ENCODE data around the gene CABLES2.
"Not testable (repeated sequence)": the region's sequence is repeated elsewhere in the genome, so short reads cannot be mapped to it uniquely, and the experiment has no call there.

Gene CABLES2

DNA sequence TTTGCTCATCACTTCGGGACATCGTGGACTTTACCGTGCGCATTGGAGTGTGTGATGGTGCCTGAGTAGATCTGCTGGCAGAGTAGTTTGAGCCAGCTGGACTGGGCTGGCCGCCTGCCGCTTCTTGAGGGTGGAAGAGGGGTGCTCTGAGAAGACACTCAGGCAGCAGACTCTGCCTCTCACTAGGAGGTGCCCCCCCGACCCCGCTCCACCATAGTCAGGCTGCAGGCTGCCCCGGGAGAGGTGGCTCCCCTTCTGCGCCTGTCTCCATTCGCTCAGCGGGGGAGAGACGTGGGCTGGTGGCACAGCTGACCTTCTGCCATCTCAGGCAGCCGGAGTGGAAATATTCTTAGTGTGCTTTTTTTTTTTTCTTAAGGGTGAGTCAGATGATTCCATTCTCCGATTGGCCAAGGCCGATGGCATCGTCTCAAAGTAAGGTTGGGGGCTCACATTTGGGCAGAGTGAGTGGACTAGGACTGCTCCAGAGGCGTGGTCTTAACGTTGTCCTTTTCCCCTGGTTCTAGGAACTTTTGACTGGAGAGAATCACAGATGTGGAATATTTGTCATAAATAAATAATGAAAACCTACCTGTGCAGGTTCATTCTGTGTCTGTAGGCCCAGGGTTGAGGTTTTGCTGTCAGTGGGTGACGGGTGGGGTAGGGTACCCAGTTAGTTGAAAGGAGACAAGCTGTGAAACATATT, 19.0 kb downstream of the CABLES2 start:
- DNase-seq: no peak

DNA sequence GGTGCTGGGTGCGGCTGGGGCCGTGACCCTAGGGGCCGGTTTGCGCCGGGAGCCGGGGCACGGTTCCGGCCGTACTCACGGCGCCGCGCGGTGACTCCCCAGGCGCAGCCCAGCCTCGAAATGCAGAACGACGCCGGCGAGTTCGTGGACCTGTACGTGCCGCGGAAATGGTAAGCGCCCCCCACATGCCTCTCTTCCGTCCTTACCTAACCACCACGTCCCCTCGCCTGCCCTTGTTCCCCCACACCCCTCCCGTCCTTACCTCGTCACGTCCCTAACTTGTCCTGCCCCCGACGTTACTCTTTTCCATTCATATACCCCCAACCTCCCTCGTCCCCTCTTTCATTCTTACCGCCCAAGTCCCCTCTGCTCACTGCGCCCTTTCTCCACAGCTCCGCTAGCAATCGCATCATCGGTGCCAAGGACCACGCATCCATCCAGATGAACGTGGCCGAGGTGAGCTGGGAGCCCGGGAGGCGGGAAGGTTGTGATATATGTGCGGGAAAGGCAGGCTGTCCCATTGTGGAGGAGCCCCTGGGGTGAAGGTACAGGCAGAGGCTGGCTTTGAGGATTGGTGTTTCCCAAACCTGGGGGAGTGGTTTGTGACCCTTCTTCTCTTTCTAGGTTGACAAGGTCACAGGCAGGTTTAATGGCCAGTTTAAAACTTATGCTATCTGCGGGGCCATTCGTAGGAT, 19.7 kb downstream of the CABLES2 start:
- DNase-seq: no peak

DNA sequence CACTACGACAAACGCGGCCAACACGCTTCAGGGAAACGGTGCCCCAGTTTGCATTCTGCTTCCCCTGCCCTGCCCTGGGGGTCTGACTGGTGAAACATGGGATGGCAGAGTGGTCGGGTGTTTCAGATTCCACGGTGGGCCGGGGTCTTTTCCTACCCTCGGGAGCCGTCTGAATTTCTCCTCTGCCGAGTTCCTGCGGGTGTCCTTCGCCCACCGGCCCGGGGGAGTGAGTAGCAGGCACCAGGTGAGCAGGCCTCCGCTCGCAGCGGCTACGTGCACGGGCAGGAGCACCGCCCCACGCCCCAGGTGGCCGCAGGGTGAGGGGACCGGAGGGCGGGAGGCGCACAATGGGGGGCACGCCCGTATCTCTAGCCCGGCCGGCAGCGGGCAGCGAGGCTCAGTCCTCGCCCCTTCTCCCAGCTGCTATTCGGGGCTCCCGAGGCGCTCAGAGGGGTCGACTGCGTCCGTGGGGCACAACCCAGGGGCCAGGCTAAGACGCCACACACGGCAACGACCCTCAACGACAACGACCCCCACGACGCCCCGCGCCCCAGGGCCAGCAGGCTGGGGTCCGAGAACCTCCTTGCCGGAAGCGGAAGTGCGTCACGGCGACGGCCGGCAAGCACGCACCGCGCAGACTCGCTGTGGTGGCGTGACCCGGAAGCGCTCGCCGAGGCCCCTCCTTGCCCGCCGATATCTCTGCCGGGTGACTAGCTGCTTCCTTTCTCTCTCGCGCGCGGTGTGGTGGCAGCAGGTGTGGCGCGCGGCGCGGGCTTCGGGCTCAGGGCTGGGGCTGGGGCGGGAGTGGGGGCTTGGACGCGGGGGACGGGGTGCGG, 20.5 kb downstream of the CABLES2 start, which contains the start of gene RPS21:
Gene RPS21, plus strand, starts transcription at position 721 of the 836 bp plus-strand sequence. CDS start 236 bp downstream, outside the sequence.
- DNase-seq: peak; percentile 65 to 89

DNA sequence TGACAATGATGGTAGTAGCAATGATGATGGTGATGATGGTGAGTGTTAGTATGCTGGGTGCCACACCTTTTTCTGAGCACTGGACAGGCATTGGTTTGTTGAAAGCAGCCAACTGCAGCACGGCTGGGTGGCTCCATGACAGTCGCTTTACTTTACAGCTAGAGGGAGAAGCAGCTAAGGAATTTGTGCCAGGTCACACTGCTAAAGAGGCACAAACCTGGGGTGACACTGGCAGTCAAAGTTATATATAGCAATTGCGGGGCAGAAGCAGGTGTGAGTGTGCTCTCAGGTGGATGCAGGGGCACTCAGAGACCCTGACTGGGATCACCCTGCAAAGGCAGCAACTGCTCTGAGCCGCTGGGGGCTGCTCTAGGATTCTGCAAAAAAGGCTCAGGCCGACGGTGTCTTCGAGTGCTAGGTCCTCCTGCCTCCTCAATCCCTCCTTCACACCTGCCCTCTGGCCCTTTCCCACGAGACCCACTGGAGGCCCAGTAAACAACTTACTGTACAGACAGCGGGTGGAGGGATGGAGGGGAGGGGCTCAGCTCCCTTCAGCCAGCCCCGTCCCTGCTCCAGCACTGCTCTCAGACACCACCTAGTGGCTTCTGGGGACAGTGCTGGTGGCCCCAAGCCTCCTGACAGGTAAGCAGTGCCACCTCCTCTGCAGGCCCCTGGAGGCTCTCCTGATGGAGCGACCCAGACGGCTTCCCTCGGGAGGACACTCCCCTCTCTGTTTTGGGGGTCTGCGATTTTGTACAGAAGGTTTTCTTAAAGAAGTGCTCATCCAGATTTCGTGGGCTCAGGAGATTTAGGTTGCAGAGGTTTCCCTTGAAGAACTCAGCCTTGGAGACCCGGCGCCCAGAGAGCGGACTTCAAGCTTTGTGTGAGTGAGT, 24.5 kb downstream of the CABLES2 start:
- peak; percentile 60 to 81 for DNase-seq

DNA sequence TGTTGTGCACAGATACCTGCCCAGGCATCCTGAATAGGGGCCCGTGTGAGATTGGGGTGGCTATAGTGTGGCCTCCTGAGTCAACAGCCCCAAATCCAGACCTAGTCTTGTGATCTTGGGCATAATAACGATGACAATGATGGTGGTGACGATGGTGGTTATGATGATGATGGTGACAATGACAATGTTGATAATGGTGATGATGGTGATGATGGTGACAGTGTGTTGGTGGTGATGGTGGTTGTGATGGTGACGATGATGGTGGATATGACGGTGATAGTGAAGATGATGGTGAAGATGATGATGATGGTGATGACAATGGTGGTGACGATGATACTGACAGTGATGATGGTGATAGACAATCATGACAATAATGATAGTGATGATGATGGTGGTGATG, 25.2 kb downstream of the CABLES2 start:
- DNase-seq: no peak

DNA sequence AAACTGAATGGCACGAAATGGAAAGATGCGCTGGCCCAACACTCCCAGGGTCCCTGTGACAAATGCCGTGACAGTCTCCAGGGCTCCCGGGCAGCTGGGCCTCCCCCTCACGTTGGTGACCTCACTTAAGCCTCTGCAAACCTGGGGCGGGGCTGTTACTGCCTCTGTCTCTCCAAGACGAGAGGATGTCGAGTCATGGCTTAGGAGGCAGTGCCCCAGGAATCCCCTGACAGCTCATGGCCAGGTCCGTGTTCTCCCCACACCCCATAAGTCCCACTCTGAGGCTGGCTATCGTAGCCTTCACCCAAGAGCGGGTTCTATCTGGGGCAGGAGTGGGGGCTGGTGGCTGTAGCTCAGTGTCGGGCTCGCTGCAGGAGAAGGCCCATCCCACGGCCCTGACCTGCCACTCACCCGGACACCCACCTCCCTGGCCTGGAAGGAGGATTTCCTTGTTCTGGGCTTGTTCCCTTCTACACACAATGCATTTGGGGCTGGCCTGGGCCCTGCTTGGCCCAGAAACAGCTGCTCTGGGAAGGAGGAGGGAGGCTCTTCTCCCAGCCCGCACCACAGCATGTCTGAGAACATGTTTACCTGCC, 25.8 kb downstream of the CABLES2 start:
- DNase-seq: no peak

DNA sequence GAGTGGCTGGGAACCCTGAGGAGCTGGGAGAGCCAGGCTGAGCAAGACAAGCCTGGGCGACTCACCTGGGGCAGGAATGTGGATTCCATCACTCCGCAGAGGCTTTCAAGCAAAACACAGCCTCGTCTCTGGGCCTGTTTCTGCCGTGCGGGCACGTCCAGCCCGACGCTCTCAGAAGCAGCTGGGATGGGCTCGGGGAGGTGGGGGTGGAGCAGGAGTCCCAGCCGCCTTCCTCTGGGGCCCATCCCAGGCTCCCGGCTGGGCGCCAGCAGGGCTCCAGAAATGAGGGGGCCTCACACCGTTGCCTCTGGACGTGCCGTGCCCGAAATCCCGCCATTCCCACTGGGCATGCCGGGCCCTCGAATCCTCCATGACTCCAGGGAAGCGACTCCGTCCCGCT, 28.9 kb downstream of the CABLES2 start:
- DNase-seq: no peak

DNA sequence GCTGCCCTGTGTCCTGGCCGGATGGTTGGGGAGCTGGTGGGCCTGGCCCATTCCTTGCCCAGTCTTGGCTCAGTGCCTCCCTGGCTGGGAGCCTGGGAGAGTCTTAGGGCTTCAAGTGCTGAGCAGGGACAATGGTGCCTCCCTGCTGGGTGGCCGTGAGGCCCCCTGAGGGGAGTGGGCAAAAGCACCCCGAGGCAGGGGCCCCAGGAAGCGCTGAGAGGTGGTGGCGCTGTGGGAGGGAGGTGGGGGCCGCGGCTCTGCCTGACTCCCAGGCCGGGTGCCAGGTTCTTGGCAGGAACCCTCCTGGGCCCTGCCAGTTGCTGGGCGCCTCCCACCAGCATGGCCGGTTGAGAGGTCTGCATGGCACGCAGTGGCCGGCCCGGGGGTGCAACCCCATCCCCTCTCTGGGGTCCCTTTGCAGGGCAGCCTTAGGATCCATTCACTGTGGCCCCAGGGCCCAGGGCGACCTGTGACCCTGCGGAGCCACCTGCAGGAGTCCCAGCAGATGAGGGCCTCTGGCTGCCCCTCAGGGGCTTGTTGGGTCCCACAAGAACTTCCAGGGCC, 29.4 kb downstream of the CABLES2 start:
- no peak for DNase-seq

DNA sequence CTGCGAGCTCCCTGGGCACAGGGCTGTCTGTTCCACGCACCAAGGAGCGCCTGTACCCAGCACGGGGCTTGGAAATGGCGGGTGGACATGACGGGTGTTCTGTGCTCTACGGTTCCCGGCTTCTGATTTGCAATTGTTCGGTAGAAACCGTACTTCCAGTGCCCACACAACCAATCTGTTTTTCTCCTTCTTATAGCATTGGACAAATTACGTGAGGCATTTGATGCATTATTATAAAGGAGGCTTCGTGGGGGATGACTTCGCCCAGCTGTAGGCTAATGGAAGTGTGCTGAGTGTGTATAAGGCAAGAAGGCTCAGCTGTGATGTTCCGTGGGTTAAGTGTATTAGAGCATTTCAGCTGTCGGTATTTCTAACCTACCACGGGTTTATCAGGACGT, 30.0 kb downstream of the CABLES2 start:
- DNase-seq: no peak

DNA sequence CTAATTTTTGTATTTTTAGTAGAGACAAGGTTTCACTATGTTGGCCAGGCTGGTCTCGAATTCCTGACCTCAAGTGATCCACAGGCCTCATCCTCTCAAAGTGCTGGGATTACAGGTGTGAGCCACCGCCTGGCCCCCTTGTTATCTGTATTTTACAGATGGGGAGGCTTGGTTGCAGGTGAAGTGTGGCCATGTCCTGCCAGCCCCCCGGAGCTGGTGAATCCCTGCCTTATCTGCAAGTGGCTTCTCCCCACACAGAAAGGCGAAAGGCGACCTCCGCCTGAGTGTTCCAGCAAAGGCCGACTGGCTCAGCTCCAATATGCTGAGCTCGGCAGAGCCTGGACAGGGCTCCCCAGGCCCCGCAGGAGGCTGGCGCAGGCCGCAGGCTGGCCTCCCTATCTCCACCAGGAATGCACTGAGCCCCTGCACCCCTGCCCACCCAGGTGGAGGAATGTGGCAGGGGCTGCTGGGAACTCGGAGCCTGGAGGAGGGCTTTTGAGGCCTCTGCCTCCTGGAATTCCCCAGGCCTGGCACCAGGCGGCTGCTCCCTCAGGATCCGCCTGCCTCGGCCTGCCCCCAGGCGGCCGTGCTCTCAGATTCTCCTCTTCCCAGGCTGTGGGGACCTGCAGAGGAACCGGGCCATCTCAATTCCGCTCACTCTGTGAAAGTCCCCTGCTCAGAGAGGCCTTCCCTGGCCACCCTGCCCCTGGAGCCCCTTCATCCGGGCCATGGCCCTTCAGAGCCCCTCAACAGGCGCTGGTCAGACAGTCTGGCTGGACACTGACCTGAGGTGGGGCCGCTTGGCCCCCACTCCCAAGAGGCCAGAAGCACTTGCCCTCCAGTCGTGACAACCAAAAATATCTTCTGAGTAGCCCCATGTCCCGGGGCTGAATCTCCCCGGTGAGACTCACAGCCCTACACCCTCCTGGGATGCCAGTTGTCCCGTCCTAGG, 30.7 kb downstream of the CABLES2 start:
- DNase-seq: no peak

DNA sequence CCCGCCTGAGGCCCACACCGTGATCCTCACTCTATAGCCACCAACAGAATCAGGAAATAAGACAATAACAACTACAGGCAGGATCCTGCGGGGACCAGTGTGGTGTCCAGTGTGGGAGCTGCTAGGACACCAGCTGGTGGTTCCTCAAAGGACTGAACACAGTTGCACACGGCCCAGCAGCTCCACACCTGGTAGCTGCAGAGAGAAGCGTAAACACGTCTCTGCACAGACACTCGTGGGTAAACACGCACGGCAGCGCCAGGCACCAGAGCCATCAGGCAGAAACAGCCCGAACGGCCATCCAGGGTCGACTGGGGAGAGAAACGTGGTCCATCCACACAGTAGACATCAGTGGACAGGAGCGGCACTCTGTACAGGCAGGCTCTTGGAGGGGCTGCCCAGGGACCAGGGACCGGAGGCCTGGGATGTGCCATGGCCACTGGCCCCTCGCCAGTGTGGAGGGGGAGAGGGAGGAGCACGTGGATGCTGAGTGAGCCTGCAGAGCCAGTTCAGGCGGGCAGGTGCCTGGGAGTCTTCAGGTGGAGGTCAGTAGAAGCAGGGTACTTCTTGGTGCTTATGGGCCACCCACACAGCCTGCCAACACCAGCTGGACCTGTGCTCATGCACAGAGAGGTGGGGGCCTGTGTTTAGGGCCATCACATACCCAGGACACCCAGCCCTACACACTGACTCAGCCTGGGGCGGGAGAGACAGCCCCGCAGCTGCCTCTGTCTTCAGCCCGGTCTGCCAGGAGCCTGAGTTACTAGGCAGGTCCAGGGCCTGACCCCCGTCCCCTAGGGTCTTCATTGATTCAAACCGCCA, 32.5 kb downstream of the CABLES2 start:
- DNase-seq: no peak

DNA sequence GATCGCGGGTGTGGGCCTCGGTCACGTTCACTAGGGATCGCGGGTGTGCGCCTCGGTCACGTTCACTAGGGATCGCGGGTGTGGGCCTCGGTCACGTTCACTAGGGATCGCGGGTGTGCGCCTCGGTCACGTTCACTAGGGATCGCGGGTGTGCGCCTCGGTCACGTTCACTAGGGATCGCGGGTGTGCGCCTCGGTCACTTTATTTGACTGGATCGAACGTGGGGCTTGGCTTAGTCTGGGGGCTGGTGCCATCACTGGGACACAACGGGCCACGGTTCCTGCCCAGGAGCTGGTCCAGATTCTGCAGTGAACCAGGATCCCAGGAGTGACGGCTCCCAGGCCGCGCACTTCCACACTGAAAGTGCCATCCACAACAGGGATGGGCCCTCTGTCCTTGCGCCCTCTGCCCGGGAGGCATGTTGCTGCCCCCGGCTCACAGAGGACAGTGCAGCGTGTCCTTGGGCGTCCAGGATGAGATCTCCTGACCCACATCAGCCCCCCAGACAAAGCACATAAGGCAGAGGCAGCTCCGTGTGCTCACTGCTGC, 33.4 kb downstream of the CABLES2 start:
- not testable (repeated sequence) for DNase-seq

DNA sequence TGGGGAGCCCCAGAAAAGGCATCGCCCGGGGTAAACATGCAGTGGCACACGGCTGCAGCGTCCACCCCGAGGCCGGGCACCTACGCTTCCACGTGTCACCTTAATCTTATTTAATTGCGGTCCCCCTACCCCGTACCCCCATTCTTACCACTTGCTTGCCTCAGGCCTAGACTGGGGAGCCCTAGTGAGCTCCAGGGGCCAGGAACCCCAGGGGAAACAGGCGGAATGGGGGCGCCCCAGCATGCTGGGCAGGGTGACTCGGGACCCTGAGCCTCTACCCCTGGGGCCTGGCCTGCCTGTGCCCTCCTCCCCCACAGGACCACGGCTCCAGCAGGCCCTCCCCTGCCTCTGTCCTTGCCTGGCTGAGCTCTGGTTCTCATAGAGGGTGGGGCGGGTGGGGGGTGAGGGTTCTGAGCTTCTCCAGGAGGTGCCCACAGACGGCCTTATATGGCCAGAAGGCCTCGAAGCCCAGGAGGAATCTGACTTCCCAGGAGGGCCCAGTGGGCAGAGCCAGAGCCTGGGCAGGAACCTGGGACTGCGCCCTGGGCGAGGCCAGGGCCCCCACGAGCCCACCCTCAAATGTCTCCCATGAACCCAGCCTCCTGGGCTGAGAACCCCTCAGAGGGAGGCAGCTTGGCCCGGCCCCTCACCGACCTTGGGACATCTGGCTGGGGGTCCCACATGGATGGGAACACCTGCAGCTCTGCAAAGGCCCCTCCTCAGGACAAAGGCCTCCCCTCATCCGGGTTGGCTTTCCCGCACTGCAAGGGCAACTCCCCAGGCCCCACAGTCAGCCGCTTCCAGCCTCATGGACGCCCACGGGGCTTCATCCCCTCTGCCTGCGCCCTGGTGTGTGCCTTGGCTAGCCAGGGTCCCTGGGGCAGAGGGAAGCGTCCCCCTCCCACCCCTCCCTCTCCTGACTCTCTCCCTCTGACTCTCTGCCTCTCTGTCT, 34.8 kb downstream of the CABLES2 start:
- no peak for DNase-seq

DNA sequence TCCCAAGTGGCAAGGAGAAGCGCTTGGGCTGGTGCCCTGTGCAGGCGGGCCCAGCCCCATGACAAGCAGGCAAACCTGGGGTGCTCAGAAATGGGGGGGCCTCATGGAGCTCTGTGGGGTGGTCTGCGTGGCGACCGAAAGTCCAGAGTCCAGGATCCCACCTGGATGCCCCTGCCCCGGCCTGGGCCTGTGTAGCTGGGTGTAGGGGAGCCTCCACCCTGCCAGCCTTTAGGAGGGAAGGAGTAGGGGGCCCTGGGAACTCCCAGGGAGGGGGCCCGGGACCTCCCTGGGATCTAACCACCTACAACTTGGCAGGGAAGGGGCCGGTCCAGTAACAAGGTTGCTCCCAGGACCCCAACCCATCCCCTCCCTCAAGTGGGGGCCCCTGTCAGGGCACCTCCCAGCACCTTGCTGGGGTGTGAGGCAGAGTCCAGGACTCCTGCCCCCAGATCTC, 35.5 kb downstream of the CABLES2 start:
- DNase-seq: no peak

DNA sequence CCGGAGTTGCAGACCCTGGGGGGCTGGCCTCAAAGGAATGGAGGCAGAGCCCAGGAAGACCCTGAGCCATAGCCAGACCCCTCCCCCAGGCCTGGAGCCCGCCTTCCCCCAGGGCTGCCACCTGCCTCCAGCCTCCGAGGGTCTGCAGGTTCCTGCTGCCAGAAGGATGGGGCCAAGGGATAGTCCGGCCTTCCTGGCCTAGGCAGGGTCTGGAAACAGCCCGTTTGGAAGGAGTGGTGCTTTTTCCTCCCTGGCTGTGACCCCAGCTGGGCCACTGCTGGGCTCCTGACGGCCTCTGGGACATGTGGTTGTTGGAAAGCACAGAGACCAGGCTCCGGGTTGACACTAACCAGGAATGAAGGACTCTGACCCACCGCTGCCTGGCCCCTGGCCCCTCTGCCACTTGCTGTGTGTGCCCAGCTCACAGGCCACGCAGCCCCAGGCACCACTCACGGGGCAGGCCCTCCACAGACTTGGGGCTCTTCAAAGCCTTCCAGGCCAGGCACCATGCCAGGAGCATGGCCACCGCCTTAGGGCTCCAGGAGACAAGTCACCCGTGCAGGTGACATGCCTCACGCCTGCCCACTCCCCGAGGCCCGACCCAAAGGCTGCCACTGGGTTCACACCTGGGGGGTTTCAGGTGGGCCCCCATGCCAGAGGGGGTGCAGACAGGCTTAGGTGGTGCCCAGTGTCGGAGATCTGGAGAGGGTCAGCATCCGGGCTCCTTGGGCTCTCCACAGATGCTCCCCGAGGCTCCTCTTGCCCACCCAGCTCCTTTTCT, 36.1 kb downstream of the CABLES2 start:
- no peak for DNase-seq

DNA sequence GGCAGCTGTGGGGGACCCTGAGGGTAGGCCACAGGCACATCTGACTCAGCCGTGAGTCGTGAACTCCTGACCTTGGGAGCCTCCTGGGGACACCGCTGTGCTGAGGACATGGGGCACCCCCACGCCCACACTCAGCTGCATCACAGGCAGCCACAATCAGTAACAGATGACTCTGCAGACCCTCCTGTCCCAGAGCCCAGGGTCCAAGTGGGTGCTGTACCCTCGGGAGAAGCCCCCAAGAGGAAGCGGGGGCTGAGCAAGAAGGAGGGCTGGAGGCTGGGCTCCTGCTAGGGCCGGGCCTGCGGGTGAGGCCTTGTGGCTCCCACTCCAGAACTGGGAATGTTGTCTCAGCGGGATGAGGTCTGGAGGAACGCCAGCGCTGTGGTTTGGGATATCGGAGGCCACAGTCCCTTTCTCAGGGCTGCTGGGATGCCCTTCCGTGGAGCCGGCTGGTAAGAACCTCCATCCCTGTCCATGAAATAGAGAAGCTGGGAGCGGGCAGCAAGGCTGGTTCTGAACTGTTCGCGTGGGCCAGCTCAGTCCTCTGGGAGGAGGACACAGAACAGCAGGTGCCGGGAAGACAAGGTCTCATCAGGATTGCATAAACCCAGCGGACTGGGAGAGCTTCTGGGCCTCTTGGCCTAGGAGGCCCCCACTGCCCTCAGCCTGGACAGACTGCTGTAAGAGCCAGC, 36.8 kb downstream of the CABLES2 start:
- DNase-seq: no peak

DNA sequence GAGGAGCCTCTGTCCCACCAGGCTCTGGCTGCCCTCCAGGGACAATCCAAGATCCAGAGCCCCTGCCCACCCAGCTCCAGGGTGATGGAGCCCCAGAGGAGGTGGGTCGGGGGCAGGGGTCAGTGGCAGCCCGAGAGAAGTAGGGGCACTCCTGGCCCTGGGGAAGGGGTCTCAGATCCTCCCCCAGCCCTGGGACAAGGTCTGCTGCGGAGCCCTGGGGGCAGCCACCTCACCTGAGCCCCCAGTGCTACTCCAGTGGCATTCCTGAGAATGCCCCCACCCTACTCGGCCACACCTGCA, 37.3 kb downstream of the CABLES2 start:
- no peak for DNase-seq

Measured in NCI-H524 (cell line).